MCF 10A (cell line): ENCODE data around the gene PPP2R2C. TPM values are rescaled to one million over a fixed set of nuclear protein-coding genes. Genes with fewer than 3 reads are reported as not detected.

Experiments
- BruUV-seq: library from RNA; stranded (reverse); fragments of 400-500 nt; replicated peaks from 2 replicates; lab custom pipeline; 2021; lab: Mats Ljungman, UMichigan
- CTCF ChIA-PET: fragments of 300-600 bp; sonication (Branson Sonifier 250); formaldehyde crosslinking; extraction: SDS; loops from one replicate; lab custom pipeline; 2021; ENCODE audit warnings: antibody characterized with exemption, inconsistent platforms; lab: Yijun Ruan, JAX
- POLR2A ChIA-PET: fragments of 300-600, 350-650 bp; sonication (Branson Sonifier 250); formaldehyde crosslinking; extraction: SDS; loops from one replicate; lab custom pipeline; 2020; ENCODE audit warnings: antibody characterized with exemption, inconsistent platforms; lab: Yijun Ruan, JAX
- DNase-seq: peaks from one replicate; pipeline ENCODE4 v3.0.0-alpha.2; 2018; ENCODE audit not compliant: unreplicated experiment
- H3K27ac Mint-ChIP-seq: one replicate; pipeline ENCODE4 v1.8.0; 2022; ENCODE audit warnings: mild to moderate bottlenecking, low read depth, mixed read lengths; ENCODE audit not compliant: unreplicated experiment
- H3K27me3 Mint-ChIP-seq: one replicate; pipeline ENCODE4 v1.8.0; 2022; ENCODE audit warnings: mixed read lengths; ENCODE audit not compliant: insufficient read depth, unreplicated experiment
- H3K36me3 Mint-ChIP-seq: one replicate; pipeline ENCODE4 v1.8.0; 2022; ENCODE audit warnings: mild to moderate bottlenecking, moderate library complexity, mixed read lengths; ENCODE audit not compliant: insufficient read depth, unreplicated experiment
- H3K4me1 Mint-ChIP-seq: one replicate; pipeline ENCODE4 v1.8.0; 2022; ENCODE audit warnings: mixed read lengths; ENCODE audit not compliant: insufficient read depth, unreplicated experiment
- H3K4me3 Mint-ChIP-seq: one replicate; pipeline ENCODE4 v1.8.0; 2022; ENCODE audit warnings: mild to moderate bottlenecking, moderate library complexity, mixed read lengths; ENCODE audit not compliant: unreplicated experiment
- H3K9me3 Mint-ChIP-seq: one replicate; pipeline ENCODE4 v1.8.0; 2022; ENCODE audit warnings: mixed read lengths; ENCODE audit not compliant: unreplicated experiment
- intact Hi-C: fragments of 100-400 bp; cut with micrococcal nuclease; formaldehyde crosslinking; loops from 2 replicates; pipeline ENCODE4 v1.14.1; 2022
- total RNA-seq: library from RNA; stranded (reverse); gene quantifications from 2 replicates; pipeline ENCODE4 v1.2.3, GENCODE V29; 2022
- TF ChIP-seq, protein P1 (sequence below): fragments of 200-600 bp; IDR thresholded peaks from one replicate; pipeline ENCODE4 v1.8.0; 2022; ENCODE audit warnings: antibody characterized with exemption, mild to moderate bottlenecking; ENCODE audit not compliant: unreplicated experiment

PPP2R2C gene
- total RNA-seq, 1 experiment from 2014 or later: 3.6 TPM

DNA sequence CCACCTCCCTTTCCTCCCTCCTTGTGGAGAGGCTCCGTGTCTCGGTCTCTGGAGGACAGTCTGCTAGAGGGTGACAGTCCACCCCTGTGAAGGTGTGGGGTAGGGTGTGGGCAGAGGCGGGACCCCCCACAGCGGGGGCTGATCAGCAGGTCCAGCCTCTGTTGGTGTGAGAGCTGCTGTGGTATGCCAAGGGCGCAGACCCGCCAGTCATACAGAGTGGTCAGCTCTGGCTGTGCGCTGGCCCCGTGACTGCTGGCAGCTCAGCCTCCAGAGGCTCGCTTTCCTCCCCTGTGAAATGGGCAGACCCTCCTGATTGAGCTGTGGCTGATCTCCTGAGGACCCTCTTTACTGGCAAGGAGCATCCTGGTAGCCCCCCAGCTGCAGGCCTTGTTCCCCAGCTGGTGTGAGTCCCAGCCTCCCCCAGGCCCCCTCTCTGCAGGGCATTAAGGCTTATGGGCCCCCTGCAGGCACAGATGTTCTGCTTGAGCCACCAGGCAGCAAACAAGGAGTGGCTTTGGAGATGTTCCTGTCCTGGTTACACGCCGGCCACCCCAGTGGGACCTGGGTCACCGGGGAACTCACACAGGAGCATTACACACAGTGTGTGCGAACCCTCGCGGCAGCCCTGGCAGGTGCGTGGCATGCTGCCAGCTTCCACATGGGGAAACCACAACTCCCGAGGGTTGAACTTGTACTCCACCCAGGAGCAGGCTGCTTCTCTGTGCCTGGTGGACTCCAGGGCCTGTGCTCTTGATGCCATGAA lies 76.8 kb downstream of the PPP2R2C start:
- BruUV-seq: no TSS peak
- POLR2A ChIA-PET: interaction anchor here (0.7 kb wide), 1 partner anchor 245 kb away, joined by 3 read pairs; the partner anchor contains the start of gene MRFAP1
- CTCF ChIA-PET: interaction anchor here (0.7 kb wide), 1 partner anchor 132 kb away, joined by 3 read pairs; no protein-coding TSS in a partner anchor
- TF ChIP-seq, protein P1, sequence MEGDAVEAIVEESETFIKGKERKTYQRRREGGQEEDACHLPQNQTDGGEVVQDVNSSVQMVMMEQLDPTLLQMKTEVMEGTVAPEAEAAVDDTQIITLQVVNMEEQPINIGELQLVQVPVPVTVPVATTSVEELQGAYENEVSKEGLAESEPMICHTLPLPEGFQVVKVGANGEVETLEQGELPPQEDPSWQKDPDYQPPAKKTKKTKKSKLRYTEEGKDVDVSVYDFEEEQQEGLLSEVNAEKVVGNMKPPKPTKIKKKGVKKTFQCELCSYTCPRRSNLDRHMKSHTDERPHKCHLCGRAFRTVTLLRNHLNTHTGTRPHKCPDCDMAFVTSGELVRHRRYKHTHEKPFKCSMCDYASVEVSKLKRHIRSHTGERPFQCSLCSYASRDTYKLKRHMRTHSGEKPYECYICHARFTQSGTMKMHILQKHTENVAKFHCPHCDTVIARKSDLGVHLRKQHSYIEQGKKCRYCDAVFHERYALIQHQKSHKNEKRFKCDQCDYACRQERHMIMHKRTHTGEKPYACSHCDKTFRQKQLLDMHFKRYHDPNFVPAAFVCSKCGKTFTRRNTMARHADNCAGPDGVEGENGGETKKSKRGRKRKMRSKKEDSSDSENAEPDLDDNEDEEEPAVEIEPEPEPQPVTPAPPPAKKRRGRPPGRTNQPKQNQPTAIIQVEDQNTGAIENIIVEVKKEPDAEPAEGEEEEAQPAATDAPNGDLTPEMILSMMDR: no peak
- Mint-ChIP-seq H3K36me3 (no peaks in the 10 kb centered on the region), H3K4me1 (peaks cover 13% of the 10 kb centered on the region), H3K27me3 (no peaks in the 10 kb centered on the region), H3K27ac (no peak overlapping the region), H3K4me3 (no peak overlapping the region), H3K9me3 (no peaks in the 10 kb centered on the region)
- intact Hi-C loops: no loop called here
- no peak for DNase-seq

DNA sequence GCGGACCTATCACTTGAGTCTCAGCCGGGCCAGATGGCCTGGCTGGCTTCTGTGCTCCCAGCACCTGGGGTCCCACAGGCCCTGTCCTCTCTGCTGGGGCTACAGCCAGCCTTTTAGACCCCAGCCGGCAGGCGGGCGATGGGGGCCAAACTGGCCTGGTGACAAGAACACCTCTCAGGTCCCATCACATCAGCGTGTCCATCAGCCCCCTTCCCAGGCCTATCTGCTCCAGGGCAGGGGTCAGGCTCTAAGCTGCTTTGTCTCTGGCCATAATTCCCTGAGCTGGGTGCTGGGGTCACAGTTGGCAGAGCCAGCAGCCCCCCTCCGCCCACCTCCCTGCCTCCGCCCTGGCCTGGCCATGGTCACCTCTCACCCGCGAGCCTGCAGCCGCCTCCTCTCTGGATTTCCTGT lies 77.7 kb downstream of the PPP2R2C start:
- no peak overlapping the region for H3K27ac Mint-ChIP-seq
- H3K9me3 Mint-ChIP-seq: no peaks in the 10 kb centered on the region
- no peaks in the 10 kb centered on the region for H3K36me3 Mint-ChIP-seq
- BruUV-seq: no TSS peak
- TF ChIP-seq, protein P1: no peak
- intact Hi-C loops: no loop called here
- ChIA-PET CTCF (no interaction called here), POLR2A (no interaction called here)
- H3K27me3 Mint-ChIP-seq: no peaks in the 10 kb centered on the region
- peaks cover 13% of the 10 kb centered on the region for H3K4me1 Mint-ChIP-seq
- DNase-seq: no peak
- H3K4me3 Mint-ChIP-seq: no peak overlapping the region

DNA sequence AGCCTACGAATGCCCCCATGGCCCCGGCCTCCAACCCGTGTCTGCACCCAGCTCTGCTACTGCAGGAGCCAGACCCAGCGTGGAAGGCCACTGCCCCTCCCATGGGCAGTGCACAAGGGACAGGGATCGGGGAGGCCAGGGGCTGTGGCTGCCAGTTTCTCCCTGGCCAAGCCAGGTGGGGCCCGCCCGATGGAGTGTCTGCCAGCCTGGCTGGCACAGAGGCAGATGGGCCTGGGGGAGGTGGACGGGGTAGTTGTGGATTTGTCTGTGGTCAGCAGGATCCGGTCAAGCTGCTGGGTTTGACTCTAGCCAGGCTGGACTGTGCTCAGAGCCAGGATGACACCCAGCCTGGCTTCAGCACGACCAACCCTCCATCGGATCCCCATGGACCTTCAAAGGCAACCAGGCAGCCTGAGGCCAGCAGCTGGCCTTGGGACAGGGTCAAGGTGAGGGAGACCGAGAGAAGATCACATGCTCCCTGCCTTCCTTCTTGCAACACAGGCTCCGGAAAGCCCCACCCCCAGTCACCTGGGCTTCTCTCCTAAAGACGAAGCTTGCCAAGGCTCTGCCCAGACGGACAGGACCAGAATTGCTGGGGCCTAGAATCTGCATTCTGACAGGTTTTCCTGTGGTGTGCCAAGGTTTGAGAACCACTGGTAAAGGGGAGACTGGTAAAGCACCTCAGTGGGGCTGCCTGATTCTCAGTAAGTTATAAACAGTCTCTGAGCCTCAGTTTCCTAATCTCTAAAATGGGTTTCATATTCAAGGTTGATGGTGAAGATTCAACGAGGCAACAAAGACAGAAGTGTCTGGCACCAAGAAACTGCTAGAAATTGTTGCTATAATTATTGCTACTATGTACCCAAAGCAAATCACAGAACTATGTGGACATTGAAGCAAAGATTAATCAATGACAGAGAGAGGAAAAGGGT lies 78.6 kb downstream of the PPP2R2C start:
- intact Hi-C loops: no loop called here
- Mint-ChIP-seq H3K36me3 (no peaks in the 10 kb centered on the region), H3K9me3 (no peaks in the 10 kb centered on the region), H3K4me1 (peaks cover 13% of the 10 kb centered on the region), H3K27ac (no peak overlapping the region), H3K4me3 (no peak overlapping the region), H3K27me3 (no peaks in the 10 kb centered on the region)
- peak; percentile 32 for DNase-seq
- TF ChIP-seq, protein P1: no peak
- BruUV-seq: no TSS peak
- CTCF ChIA-PET: interaction anchor here (0.6 kb wide), 1 partner anchor 16 kb away, joined by 3 read pairs; no protein-coding TSS in a partner anchor
- POLR2A ChIA-PET: interaction anchor here (0.7 kb wide), 1 partner anchor 41 kb away, joined by 3 read pairs; no protein-coding TSS in a partner anchor

DNA sequence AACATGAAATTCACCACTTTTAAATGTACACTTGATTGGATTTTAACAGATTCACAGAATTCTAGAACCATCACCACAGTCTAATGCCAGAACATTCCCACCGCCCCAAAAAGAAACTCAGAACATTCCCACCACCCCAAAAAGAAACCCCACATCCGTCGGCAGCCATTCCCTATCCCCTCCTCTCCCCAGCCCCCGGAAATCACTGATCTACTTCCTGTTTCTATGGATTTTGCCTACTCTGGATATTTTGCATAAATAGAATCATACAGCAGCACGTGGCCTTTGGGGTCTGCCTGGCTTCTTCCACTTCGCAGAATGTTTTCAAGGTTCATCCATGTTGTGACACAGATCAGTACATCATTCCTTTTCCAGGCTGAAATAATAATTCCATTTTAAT lies 79.3 kb downstream of the PPP2R2C start:
- POLR2A ChIA-PET: no interaction called here

More for the DNA sequence above, 79.3 kb downstream of the PPP2R2C start:
- BruUV-seq: no TSS peak
- CTCF ChIA-PET: no interaction called here
- Mint-ChIP-seq H3K4me1 (peaks cover 13% of the 10 kb centered on the region), H3K36me3 (no peaks in the 10 kb centered on the region), H3K27ac (no peak overlapping the region), H3K27me3 (no peaks in the 10 kb centered on the region), H3K4me3 (no peak overlapping the region), H3K9me3 (no peaks in the 10 kb centered on the region)
- no peak for DNase-seq
- TF ChIP-seq, protein P1: no peak
- intact Hi-C loops: no loop called here
